ENCODE measurements around the gene BTBD2. TPM values are rescaled to one million over a fixed set of nuclear protein-coding genes. Genes with fewer than 3 reads are reported as not detected.
A peak's percentile ranks its signal among the peaks of the same experiment; 100 is the strongest.
"Not testable (repeated sequence)": the region's sequence is repeated elsewhere in the genome, so short reads cannot be mapped to it uniquely, and the experiment has no call there.

BTBD2 gene
- polyA plus RNA-seq, 4 donors = 32.7 to 101 (median 53.0) TPM

GRCh38 chr19:1998712-1999708, 16.5 kb downstream of the BTBD2 start:
- H3K9me3 ChIP-seq (ENCODE audit: control insufficient read depth in 2 of 2, insufficient read depth in 1 of 2, low read depth in 1 of 2, low read length in 1 of 2) = peaks cover 0 to 5% of the 10 kb centered on the region in 2 donors
- H3K27me3 ChIP-seq (ENCODE audit: control insufficient read depth in 3 of 3, insufficient read depth in 3 of 3, low read length in 3 of 3) = no peaks in the 10 kb centered on the region
- peaks cover 2 to 81% (median 7%) of the 10 kb centered on the region in 3 donors for H3K36me3 ChIP-seq (ENCODE audit: control insufficient read depth in 3 of 3, insufficient read depth in 2 of 3, low read depth in 1 of 3, low read length in 3 of 3)
- 94 to 96% (median 95%) methylated on average over 50 to 52 of the region's 52 CpGs for WGBS, 3 donors
- no peak overlapping the region for H3K27ac ChIP-seq (ENCODE audit: low read depth in 1 of 3, low read length in 2 of 3)
- no peak for DNase-seq
- no peak for FAIRE-seq
- H3K4me1 ChIP-seq (ENCODE audit: control insufficient read depth in 3 of 3, insufficient read depth in 2 of 3, low read depth in 1 of 3, low read length in 2 of 3) = no peaks in the 10 kb centered on the region
- H3K4me3 ChIP-seq (ENCODE audit: low read depth in 1 of 3, low read length in 3 of 3) = no peak overlapping the region

GRCh38 chr19:1997353-1998233, 17.9 kb downstream of the BTBD2 start:
- DNase-seq (no peak), FAIRE-seq (no peak)
- Histone ChIP-seq H3K4me1 (ENCODE audit: control insufficient read depth in 3 of 3, insufficient read depth in 2 of 3, low read depth in 1 of 3, low read length in 2 of 3) (no peaks in the 10 kb centered on the region), H3K27me3 (ENCODE audit: control insufficient read depth in 3 of 3, insufficient read depth in 3 of 3, low read length in 3 of 3) (no peaks in the 10 kb centered on the region), H3K36me3 (ENCODE audit: control insufficient read depth in 3 of 3, insufficient read depth in 2 of 3, low read depth in 1 of 3, low read length in 3 of 3) (peaks cover 2 to 82% (median 7%) of the 10 kb centered on the region in 3 donors), H3K4me3 (ENCODE audit: low read depth in 1 of 3, low read length in 3 of 3) (no peak overlapping the region), H3K27ac (ENCODE audit: low read depth in 1 of 3, low read length in 2 of 3) (no peak overlapping the region), H3K9me3 (ENCODE audit: control insufficient read depth in 2 of 2, insufficient read depth in 1 of 2, low read depth in 1 of 2, low read length in 1 of 2) (peaks cover 0 to 5% of the 10 kb centered on the region in 2 donors)
- WGBS, 3 donors = 94 to 97% (median 94%) methylated on average over 28 to 31 of the region's 31 CpGs

- DNase-seq = peak in 1 of 2 donors; percentile 19
- WGBS, 3 donors = 82 to 88% (median 86%) methylated on average over 37 to 44 of the region's 44 CpGs
- H3K36me3 ChIP-seq (ENCODE audit: control insufficient read depth in 3 of 3, insufficient read depth in 2 of 3, low read depth in 1 of 3, low read length in 3 of 3) = peaks cover 9 to 85% (median 19%) of the 10 kb centered on the region in 3 donors
- no peak for FAIRE-seq
- no peaks in the 10 kb centered on the region for H3K27me3 ChIP-seq (ENCODE audit: control insufficient read depth in 3 of 3, insufficient read depth in 3 of 3, low read length in 3 of 3)
- H3K4me1 ChIP-seq (ENCODE audit: control insufficient read depth in 3 of 3, insufficient read depth in 2 of 3, low read depth in 1 of 3, low read length in 2 of 3) = no peaks in the 10 kb centered on the region
- no peak overlapping the region for H3K4me3 ChIP-seq (ENCODE audit: low read depth in 1 of 3, low read length in 3 of 3)
- H3K27ac ChIP-seq (ENCODE audit: low read depth in 1 of 3, low read length in 2 of 3) = no peak overlapping the region
- H3K9me3 ChIP-seq (ENCODE audit: control insufficient read depth in 2 of 2, insufficient read depth in 1 of 2, low read depth in 1 of 2, low read length in 1 of 2) = peaks cover 0 to 5% of the 10 kb centered on the region in 2 donors
Measured at GRCh38 chr19:1992759-1993260, 22.7 kb downstream of the BTBD2 start.

- WGBS, 3 donors = 89 to 93% (median 91%) methylated on average over 30 of the region's 30 CpGs
- H3K4me3 ChIP-seq (ENCODE audit: low read depth in 1 of 3, low read length in 3 of 3) = no peak overlapping the region
- no peaks in the 10 kb centered on the region for H3K27me3 ChIP-seq (ENCODE audit: control insufficient read depth in 3 of 3, insufficient read depth in 3 of 3, low read length in 3 of 3)
- peaks cover 18 to 88% (median 20%) of the 10 kb centered on the region in 3 donors for H3K36me3 ChIP-seq (ENCODE audit: control insufficient read depth in 3 of 3, insufficient read depth in 2 of 3, low read depth in 1 of 3, low read length in 3 of 3)
- peaks cover 0 to 5% of the 10 kb centered on the region in 2 donors for H3K9me3 ChIP-seq (ENCODE audit: control insufficient read depth in 2 of 2, insufficient read depth in 1 of 2, low read depth in 1 of 2, low read length in 1 of 2)
- DNase-seq (no peak), FAIRE-seq (no peak)
- no peaks in the 10 kb centered on the region for H3K4me1 ChIP-seq (ENCODE audit: control insufficient read depth in 3 of 3, insufficient read depth in 2 of 3, low read depth in 1 of 3, low read length in 2 of 3)
- H3K27ac ChIP-seq (ENCODE audit: low read depth in 1 of 3, low read length in 2 of 3) = no peak overlapping the region
Measured at GRCh38 chr19:1991018-1991913, 24.2 kb downstream of the BTBD2 start.

- DNase-seq = no peak
- no peak overlapping the region for H3K27ac ChIP-seq (ENCODE audit: low read depth in 1 of 3, low read length in 2 of 3)
Measured at GRCh38 chr19:1990230-1991017, 25.1 kb downstream of the BTBD2 start.

GRCh38 chr19:1989513-1990229, 25.8 kb downstream of the BTBD2 start:
- H3K4me1 ChIP-seq (ENCODE audit: control insufficient read depth in 3 of 3, insufficient read depth in 2 of 3, low read depth in 1 of 3, low read length in 2 of 3) = no peaks in the 10 kb centered on the region
- DNase-seq (no peak), FAIRE-seq (no peak)
- no peak overlapping the region for H3K27ac ChIP-seq (ENCODE audit: low read depth in 1 of 3, low read length in 2 of 3)
- H3K9me3 ChIP-seq (ENCODE audit: control insufficient read depth in 2 of 2, insufficient read depth in 1 of 2, low read depth in 1 of 2, low read length in 1 of 2) = no peaks in the 10 kb centered on the region
- no peaks in the 10 kb centered on the region for H3K27me3 ChIP-seq (ENCODE audit: control insufficient read depth in 3 of 3, insufficient read depth in 3 of 3, low read length in 3 of 3)
- H3K4me3 ChIP-seq (ENCODE audit: low read depth in 1 of 3, low read length in 3 of 3) = no peak overlapping the region
- H3K36me3 ChIP-seq (ENCODE audit: control insufficient read depth in 3 of 3, insufficient read depth in 2 of 3, low read depth in 1 of 3, low read length in 3 of 3) = peaks cover 18 to 97% (median 18%) of the 10 kb centered on the region in 3 donors
- 93 to 95% (median 94%) methylated on average over 39 to 40 of the region's 40 CpGs for WGBS, 3 donors

More at GRCh38 chr19:1990230-1991017, 25.1 kb downstream of the BTBD2 start:
- no peak for FAIRE-seq
- Histone ChIP-seq H3K9me3 (ENCODE audit: control insufficient read depth in 2 of 2, insufficient read depth in 1 of 2, low read depth in 1 of 2, low read length in 1 of 2) (no peaks in the 10 kb centered on the region), H3K4me1 (ENCODE audit: control insufficient read depth in 3 of 3, insufficient read depth in 2 of 3, low read depth in 1 of 3, low read length in 2 of 3) (no peaks in the 10 kb centered on the region), H3K36me3 (ENCODE audit: control insufficient read depth in 3 of 3, insufficient read depth in 2 of 3, low read depth in 1 of 3, low read length in 3 of 3) (peaks cover 18 to 93% (median 18%) of the 10 kb centered on the region in 3 donors), H3K4me3 (ENCODE audit: low read depth in 1 of 3, low read length in 3 of 3) (no peak overlapping the region), H3K27me3 (ENCODE audit: control insufficient read depth in 3 of 3, insufficient read depth in 3 of 3, low read length in 3 of 3) (no peaks in the 10 kb centered on the region)
- 96 to 97% (median 96%) methylated on average over 34 of the region's 34 CpGs for WGBS, 3 donors

GRCh38 chr19:1988464-1988863, 27.1 kb downstream of the BTBD2 start:
- 85 to 89% (median 85%) methylated on average over 10 of the region's 10 CpGs for WGBS, 3 donors
- not testable (repeated sequence) for FAIRE-seq
- H3K36me3 ChIP-seq (ENCODE audit: control insufficient read depth in 3 of 3, insufficient read depth in 2 of 3, low read depth in 1 of 3, low read length in 3 of 3) = peaks cover 18 to 96% (median 18%) of the 10 kb centered on the region in 3 donors

More at GRCh38 chr19:1988464-1988863, 27.1 kb downstream of the BTBD2 start:
- H3K27me3 ChIP-seq (ENCODE audit: control insufficient read depth in 3 of 3, insufficient read depth in 3 of 3, low read length in 3 of 3); H3K4me3 ChIP-seq (ENCODE audit: low read depth in 1 of 3, low read length in 3 of 3); H3K4me1 ChIP-seq (ENCODE audit: control insufficient read depth in 3 of 3, insufficient read depth in 2 of 3, low read depth in 1 of 3, low read length in 2 of 3); H3K9me3 ChIP-seq (ENCODE audit: control insufficient read depth in 2 of 2, insufficient read depth in 1 of 2, low read depth in 1 of 2, low read length in 1 of 2); H3K27ac ChIP-seq (ENCODE audit: low read depth in 1 of 3, low read length in 2 of 3); DNase-seq: not testable (repeated sequence)
